Fibroblast of villous mesenchyme (primary cell): Measurements from ENCODE around the gene MED7. TPM values are rescaled to one million over a fixed set of nuclear protein-coding genes. Genes with fewer than 3 reads are reported as not detected.

Experiments
- DNase-seq: peaks from one replicate; pipeline ENCODE4 v3.0.0-alpha.2; 2010; ENCODE audit warnings: low read depth
- H3K4me3 ChIP-seq: 2 replicates; pipeline ENCODE4 v1.5.1; 2011; ENCODE audit warnings: low read depth, mild to moderate bottlenecking, low read length
- CTCF ChIP-seq: IDR thresholded peaks from 2 replicates; pipeline ENCODE4 v1.5.1; 2012; ENCODE audit warnings: low read depth, mild to moderate bottlenecking, low read length; ENCODE audit not compliant: insufficient read depth
- total RNA-seq: library from RNA; depleted of rRNA; stranded (reverse); fragments of >200 nt; gene quantifications from 2 replicates; pipeline ENCODE4 v1.2.3, GENCODE V29; 2012

The MED7 gene
- total RNA-seq, 1 donor = 12.5 TPM

DNA sequence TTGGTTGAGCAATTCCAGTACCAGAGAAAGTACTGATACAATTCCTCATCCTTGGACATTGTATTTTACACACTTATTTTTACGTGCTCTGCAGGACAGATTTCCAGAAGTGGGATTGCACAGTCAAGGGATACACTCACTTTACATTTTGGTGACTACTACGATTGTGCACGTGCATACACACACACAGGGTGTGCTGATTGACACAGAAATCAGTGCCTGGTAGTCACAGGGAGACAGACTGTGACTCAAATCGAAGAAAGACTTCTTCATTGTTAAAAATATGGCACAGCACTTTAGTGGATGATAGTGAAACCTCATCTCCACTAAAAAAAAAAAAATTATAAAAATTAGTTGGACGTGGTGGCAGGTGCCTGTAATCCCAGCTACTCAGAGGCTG is 21.9 kb upstream of the MED7 start:
- no peak for TF ChIP-seq CTCF
- DNase-seq = no peak
- no peak overlapping the region for H3K4me3 ChIP-seq

DNA sequence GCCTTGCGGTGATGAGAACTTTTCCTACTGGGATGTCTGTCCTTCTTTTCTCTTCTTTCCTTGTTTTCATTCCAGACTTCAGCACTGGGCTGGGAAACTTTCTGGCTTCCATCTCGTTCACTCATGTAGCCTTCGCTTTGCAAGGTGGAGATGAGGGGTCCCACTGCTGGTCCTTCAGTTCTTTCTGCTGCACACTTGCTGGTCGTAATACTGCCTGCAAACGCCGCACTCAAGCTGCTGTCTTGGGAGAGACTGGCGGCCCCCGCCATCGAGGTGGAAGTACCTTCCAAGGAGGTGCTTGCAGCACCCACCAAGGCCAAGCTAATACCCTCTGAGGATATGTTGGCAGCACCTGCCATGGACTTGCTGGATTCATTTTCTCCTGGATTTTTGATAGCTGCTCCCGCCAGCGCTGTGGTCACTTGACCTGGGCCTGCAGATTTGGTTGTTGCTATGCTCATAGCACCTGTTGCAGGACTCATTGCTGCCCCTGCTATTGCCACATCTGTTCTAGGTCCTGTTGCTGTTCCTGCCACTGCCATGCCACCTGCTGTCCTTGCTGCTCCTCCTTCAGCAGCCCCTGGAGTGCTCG is 20.4 kb upstream of the MED7 start:
- no peak for TF ChIP-seq CTCF
- H3K4me3 ChIP-seq = no peak overlapping the region
- DNase-seq = no peak

- TF ChIP-seq CTCF = no peak
- H3K4me3 ChIP-seq = no peak overlapping the region
- DNase-seq = no peak
Measured at GRCh38 chr5:157161996-157162395, 19.3 kb upstream of the MED7 start.

GRCh38 chr5:157160001-157160400 is 17.3 kb upstream of the MED7 start:
- DNase-seq = no peak
- H3K4me3 ChIP-seq = no peak overlapping the region
- TF ChIP-seq CTCF = no peak

- no peak for DNase-seq
Measured at GRCh38 chr5:157159209-157159751, 16.6 kb upstream of the MED7 start.

GRCh38 chr5:157157293-157157891 is 14.7 kb upstream of the MED7 start:
- TF ChIP-seq CTCF = no peak
- H3K4me3 ChIP-seq = no peak overlapping the region
- DNase-seq = no peak

More at GRCh38 chr5:157159209-157159751, 16.6 kb upstream of the MED7 start:
- no peak overlapping the region for H3K4me3 ChIP-seq
- no peak for TF ChIP-seq CTCF
